HG03565 (cell line): ENCODE data around the gene STK24.

Source experiments
- ATAC-seq: cut with Tn5 transposase; IDR thresholded peaks from one replicate; pipeline ENCODE4 v1.9.1; 2021; ENCODE audit warnings: mild to moderate bottlenecking, moderate library complexity; ENCODE audit not compliant: unreplicated experiment

Gene STK24

GRCh38 chr13:98557937-98558792 lies 18.7 kb downstream of the STK24 start:
- no peak for ATAC-seq

- no peak for ATAC-seq
Measured at GRCh38 chr13:98556968-98557631, 19.8 kb downstream of the STK24 start.

GRCh38 chr13:98556142-98556816 lies 20.6 kb downstream of the STK24 start:
- ATAC-seq = no peak

- peak; percentile 73 for ATAC-seq
Measured at GRCh38 chr13:98549728-98550317, 27.1 kb downstream of the STK24 start.

GRCh38 chr13:98549006-98549727 lies 27.7 kb downstream of the STK24 start:
- ATAC-seq = no peak

- no peak for ATAC-seq
Measured at GRCh38 chr13:98548230-98548629, 28.7 kb downstream of the STK24 start.

- no peak for ATAC-seq
Measured at GRCh38 chr13:98547455-98547854, 29.5 kb downstream of the STK24 start.

GRCh38 chr13:98546402-98546801 lies 30.5 kb downstream of the STK24 start:
- ATAC-seq = no peak

- ATAC-seq = no peak
Measured at GRCh38 chr13:98544104-98544710, 32.7 kb downstream of the STK24 start.

- no peak for ATAC-seq
Measured at GRCh38 chr13:98543378-98544103, 33.4 kb downstream of the STK24 start.

- no peak for ATAC-seq
Measured at GRCh38 chr13:98542568-98543377, 34.1 kb downstream of the STK24 start.

GRCh38 chr13:98541701-98542203 lies 35.2 kb downstream of the STK24 start:
- ATAC-seq = no peak

GRCh38 chr13:98541191-98541590 lies 35.7 kb downstream of the STK24 start:
- no peak for ATAC-seq

GRCh38 chr13:98540476-98540875 lies 36.4 kb downstream of the STK24 start:
- no peak for ATAC-seq

GRCh38 chr13:98539666-98540065 lies 37.2 kb downstream of the STK24 start:
- ATAC-seq = no peak

GRCh38 chr13:98538876-98539275 lies 38.0 kb downstream of the STK24 start:
- ATAC-seq = no peak

- no peak for ATAC-seq
Measured at GRCh38 chr13:98537740-98538139, 39.2 kb downstream of the STK24 start.

GRCh38 chr13:98537306-98537705 lies 39.6 kb downstream of the STK24 start:
- no peak for ATAC-seq

GRCh38 chr13:98536729-98537128 lies 40.2 kb downstream of the STK24 start:
- ATAC-seq = no peak
